ENCODE measurements around the gene ADSS2. TPM values are rescaled to one million over a fixed set of nuclear protein-coding genes. Genes with fewer than 3 reads are reported as not detected.
"Not testable (repeated sequence)": the region's sequence is repeated elsewhere in the genome, so short reads cannot be mapped to it uniquely, and the experiment has no call there.

The ADSS2 gene
- total RNA-seq, 1 experiment from 2014 or later = 110 TPM

GRCh38 chr1:244365262-244365661 is 86.4 kb downstream of the ADSS2 start:
- not testable (repeated sequence) for DNase-seq (ENCODE audit: low spot score)

GRCh38 chr1:244362476-244362875 is 89.2 kb downstream of the ADSS2 start:
- no peak for DNase-seq (ENCODE audit: low spot score)

GRCh38 chr1:244361764-244362473 is 89.8 kb downstream of the ADSS2 start:
- DNase-seq (ENCODE audit: low spot score) = peak; percentile 36

Other genes with a start within 250 kb of the ADSS2 start
- 0.09 TPM in 1 of 2 replicates, not detected in the other for gene CATSPERE, start 9.4 kb upstream of the ADSS2 start, total RNA-seq (2014; rRNA removed; shearing (Covaris generic))
- 109 and 133 TPM in 2 replicates for gene DESI2, start 201.2 kb upstream of the ADSS2 start, total RNA-seq (2014; rRNA removed; shearing (Covaris generic))